Activated naive CD8-positive, alpha-beta T cell treated with anti-CD3 and anti-CD28 coated beads, Interleukin-2, amount 50 U/mL, for 24 hours (primary cell): ENCODE results near the gene FLOT1.

Source experiments
- ATAC-seq: fragments of 150-1000 bp; cut with Tn5 transposase; one replicate; pipeline ENCODE4 v1.10.0; 2021
- DNase-seq: peaks from one replicate; pipeline ENCODE4 v3.0.0; 2021
- H3K27ac Mint-ChIP-seq: one replicate; pipeline ENCODE4 v1.8.0; 2021; ENCODE audit warnings: mild to moderate bottlenecking, mixed read lengths
- H3K27me3 Mint-ChIP-seq: one replicate; pipeline ENCODE4 v1.8.0; 2021; ENCODE audit warnings: mixed read lengths
- H3K36me3 Mint-ChIP-seq: one replicate; pipeline ENCODE4 v1.8.0; 2021; ENCODE audit warnings: low read depth, mixed read lengths
- H3K4me1 Mint-ChIP-seq: one replicate; pipeline ENCODE4 v1.8.0; 2021; ENCODE audit warnings: mixed read lengths
- H3K4me3 Mint-ChIP-seq: one replicate; pipeline ENCODE4 v1.8.0; 2021; ENCODE audit warnings: mild to moderate bottlenecking, moderate library complexity, mixed read lengths
- H3K9me3 Mint-ChIP-seq: one replicate; pipeline ENCODE4 v1.8.0; 2021; ENCODE audit warnings: mixed read lengths

FLOT1 gene

DNA sequence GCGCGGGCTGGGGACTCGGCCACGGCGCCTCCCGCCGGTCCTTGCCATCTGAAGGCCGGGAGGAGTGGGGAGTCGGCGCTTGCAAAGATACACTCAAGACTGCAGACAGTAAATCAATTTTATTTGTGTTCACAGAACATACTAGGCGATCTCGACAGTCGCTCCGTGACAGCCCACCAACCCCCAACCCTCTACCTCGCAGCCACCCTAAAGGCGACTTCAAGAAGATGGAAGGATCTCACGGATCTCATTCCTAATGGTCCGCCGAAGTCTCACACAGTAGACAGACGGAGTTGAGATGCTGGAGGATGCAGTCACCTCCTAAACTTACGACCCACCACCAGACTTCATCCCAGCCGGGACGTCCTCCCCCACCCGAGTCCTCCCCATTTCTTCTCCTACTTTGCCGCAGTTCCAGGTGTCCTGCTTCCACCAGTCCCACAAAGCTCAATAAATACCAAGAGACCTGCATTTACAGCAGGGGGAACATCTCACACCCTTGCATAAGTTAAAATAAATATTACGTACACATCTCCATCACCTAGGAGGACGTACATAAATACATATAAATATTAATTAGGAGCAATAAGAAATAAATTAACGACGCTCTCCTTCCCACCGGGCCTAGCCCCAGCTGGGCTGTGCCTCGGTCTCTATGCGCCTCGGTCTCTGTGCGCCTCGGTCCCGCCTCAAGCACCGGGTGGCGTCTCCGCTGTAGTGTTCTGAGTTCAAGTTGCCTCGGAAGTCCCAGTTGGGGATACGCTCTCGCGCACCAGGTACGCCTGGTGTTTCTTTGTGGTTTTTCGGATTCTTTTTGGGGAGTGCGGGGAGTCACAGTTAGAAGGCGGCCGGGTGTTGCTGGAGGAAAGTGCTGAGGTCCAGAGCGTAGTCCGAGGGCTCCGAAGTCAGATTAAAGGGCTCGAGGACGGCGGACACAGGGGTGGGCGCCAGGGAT is 889 bp upstream of the FLOT1 start:
- H3K4me3 Mint-ChIP-seq = peak overlapping the region; percentile 96
- ATAC-seq (no peak), DNase-seq (peak; percentile 42)
- H3K27ac Mint-ChIP-seq = peak overlapping the region; percentile 97
- peaks cover 52% of the 10 kb centered on the region for H3K36me3 Mint-ChIP-seq
- peaks cover 81% of the 10 kb centered on the region for H3K4me1 Mint-ChIP-seq
- H3K9me3 Mint-ChIP-seq = no peaks in the 10 kb centered on the region
- peaks cover 5% of the 10 kb centered on the region for H3K27me3 Mint-ChIP-seq

DNA sequence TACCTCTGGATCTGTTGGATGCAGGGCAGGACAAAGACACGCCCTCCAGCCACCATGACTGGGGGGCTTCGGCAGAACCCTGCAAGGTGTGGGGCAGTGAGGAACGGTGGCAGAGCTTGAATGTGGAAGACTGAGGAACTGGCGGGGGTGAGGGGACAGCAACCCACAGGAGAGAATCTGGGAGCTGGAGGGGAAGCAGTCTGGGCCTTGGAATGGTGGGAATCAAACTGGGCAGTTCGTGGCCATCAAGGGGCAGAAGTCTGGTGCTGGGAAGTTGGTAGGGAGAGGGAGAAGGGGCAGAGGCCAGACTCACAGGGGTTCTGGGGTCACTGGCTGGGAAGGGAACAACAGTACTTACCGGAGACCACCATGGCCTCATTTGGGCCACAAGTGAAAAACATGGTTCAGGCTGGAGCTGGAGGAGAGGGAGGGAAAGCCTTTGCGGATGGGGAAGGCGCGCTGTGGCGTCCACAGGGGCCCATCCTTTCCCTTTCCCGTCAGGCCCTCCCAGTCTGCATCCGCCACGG is 635 bp downstream of the FLOT1 start:
- H3K9me3 Mint-ChIP-seq = no peaks in the 10 kb centered on the region
- ATAC-seq (no peak), DNase-seq (no peak)
- H3K27me3 Mint-ChIP-seq = peaks cover 5% of the 10 kb centered on the region
- peak overlapping the region; percentile 96 for H3K4me3 Mint-ChIP-seq
- peaks cover 62% of the 10 kb centered on the region for H3K36me3 Mint-ChIP-seq
- peaks cover 83% of the 10 kb centered on the region for H3K4me1 Mint-ChIP-seq
- peak overlapping the region; percentile 85 for H3K27ac Mint-ChIP-seq

DNA sequence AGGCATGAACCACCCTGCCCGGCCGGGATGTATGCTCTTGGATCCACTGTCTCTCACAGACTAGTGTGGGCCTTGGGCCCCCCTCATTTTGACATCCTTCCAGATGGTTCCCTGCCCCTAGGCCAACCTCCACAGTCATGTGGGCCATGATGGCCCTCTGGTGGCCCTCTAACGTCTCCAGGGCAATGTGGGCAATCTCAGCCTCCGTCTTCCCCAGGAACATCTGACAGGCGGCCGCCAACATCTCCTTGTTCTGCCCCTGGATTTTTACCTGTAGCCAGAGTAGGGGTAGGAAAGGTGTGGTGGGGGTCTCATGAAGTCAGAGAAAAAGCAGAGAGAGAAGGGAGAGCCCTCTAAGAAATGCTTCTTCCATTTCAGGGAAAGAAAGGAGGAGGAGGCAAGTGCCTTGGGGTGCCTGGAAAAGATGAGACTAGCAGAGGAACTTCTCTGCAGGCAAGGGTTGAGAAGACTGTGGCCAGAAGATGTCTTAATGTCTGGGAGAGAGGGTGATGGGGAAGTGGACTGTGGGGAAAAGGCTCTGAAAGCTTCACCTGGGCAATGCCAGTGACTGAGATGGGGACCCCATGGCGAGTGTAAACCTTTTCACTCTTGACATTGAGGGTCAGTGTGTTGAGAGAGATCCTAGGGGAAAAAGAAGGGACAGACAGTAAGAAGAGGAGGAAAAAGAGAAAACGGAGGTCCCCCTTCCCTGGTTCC is 1.3 kb downstream of the FLOT1 start:
- Mint-ChIP-seq H3K36me3 (peaks cover 66% of the 10 kb centered on the region), H3K27ac (peak overlapping the region; percentile 85), H3K9me3 (no peaks in the 10 kb centered on the region), H3K4me1 (peaks cover 86% of the 10 kb centered on the region), H3K4me3 (peak overlapping the region; percentile 96), H3K27me3 (peaks cover 5% of the 10 kb centered on the region)
- no peak for ATAC-seq
- DNase-seq = peak; percentile 42

DNA sequence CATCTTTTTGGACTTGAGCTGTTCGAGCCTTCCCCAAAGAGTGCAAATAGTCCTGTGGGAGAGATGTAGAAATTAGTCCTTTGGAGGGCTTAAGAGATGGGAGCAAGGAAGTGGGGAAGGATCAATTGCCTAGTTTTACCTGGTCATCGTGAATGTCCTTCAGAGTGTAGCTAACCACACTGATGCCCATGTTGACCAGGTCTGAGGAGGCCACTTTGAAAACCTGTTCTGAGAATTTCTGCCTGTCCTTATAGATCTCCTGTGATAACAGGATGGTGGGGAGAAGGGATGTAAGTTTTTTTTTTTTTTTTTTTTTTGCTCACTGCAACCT is 2.0 kb downstream of the FLOT1 start:
- Mint-ChIP-seq H3K36me3 (peaks cover 73% of the 10 kb centered on the region), H3K27me3 (peaks cover 5% of the 10 kb centered on the region), H3K4me3 (peak overlapping the region; percentile 96), H3K9me3 (no peaks in the 10 kb centered on the region), H3K4me1 (peaks cover 89% of the 10 kb centered on the region), H3K27ac (peak overlapping the region; percentile 85)
- ATAC-seq (no peak), DNase-seq (no peak)

DNA sequence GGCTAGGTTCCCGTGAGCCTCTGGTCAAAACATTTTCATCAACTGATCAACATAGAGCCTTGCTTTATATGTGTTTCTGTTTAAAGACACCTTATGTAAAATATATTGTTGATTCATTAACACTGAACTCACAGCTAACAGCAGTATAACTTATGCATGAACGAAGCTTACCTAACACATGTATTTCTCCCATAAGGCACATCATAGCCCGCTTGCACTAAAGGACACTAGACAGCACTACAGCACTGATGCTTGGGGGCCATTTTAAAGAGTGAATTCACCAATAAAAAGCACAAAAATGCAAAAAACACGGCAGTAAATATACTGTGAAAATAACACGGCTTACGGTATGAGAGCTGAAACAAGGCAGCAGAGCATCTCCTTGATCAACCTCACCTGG is 4.0 kb downstream of the FLOT1 start:
- ATAC-seq = no peak
- Mint-ChIP-seq H3K36me3 (peaks cover 73% of the 10 kb centered on the region), H3K9me3 (no peaks in the 10 kb centered on the region), H3K27ac (peak overlapping the region; percentile 47), H3K4me1 (peaks cover 87% of the 10 kb centered on the region), H3K4me3 (peak overlapping the region; percentile 12), H3K27me3 (peaks cover 3% of the 10 kb centered on the region)
- DNase-seq = no peak

DNA sequence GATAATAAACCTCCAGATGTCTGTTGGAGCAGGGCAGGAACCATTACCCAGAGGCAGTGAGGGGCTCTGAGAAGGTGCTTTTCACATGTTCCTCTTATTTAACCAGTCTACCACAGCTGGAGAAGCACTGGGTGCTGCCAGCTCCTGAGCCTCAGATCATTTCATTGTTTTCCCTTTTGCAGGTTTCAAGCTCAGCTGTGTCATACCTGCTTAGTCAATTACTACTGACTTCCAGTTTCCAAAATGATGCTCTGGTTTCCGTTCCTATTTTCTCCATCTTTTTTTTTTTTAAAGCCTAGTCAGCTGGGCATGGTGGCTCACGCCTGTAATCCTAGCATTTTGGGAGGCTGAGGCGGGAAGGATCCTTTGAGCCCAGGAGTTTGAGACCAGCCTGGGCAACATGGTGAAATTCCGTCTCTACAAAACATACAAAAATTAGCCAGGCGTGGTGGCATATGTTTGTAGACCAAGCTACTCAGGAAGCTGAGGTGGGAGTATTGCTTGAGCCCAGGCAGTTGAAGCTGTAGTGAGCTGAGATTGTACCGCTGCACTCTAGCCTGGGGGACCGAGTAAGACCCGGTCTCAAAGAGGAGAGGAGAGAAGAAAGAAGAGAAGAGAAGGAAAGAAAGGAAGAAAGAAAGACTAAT is 6.7 kb downstream of the FLOT1 start:
- Mint-ChIP-seq H3K36me3 (peaks cover 58% of the 10 kb centered on the region), H3K27ac (peak overlapping the region; percentile 99), H3K9me3 (no peaks in the 10 kb centered on the region), H3K4me3 (peak overlapping the region; percentile 76), H3K4me1 (peaks cover 79% of the 10 kb centered on the region), H3K27me3 (no peaks in the 10 kb centered on the region)
- DNase-seq = no peak
- ATAC-seq = peak; percentile 33

DNA sequence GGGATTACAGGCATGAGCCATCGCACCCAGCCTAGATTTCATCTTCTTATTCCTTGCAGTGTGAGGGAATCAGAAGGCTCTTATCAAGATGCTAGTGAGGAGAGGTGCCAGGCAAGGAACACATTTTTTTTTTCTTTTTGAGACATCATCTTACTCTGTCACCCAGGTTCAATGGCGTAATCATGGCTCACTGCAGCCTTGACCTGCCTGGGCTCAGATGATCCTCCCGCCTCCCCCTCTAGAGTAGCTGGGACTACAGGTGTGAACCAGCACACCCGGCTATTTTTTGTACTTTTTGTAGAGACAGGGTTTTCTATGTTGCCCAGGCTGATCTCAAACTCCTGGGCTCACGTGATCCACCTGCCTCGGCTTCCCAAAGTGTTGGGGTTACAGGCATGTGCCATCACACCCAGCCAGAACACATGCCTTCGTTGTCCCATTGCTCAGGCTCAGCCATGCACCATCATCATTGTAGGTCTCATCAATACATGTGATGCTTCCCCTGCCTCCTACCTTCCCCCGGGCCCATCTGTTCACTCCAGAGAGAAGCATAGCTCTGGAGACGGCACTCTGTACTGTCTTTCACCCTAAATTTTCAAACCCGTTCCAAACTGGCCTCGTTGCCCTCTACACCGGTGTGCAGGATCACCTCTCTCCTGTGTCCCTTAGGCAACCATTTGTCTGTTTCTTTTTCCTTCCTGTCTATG is 10.1 kb downstream of the FLOT1 start:
- Mint-ChIP-seq H3K4me1 (peaks cover 56% of the 10 kb centered on the region), H3K36me3 (peaks cover 34% of the 10 kb centered on the region), H3K9me3 (no peaks in the 10 kb centered on the region), H3K27ac (peak overlapping the region; percentile 30), H3K4me3 (no peak overlapping the region), H3K27me3 (no peaks in the 10 kb centered on the region)
- no peak for DNase-seq
- no peak for ATAC-seq

DNA sequence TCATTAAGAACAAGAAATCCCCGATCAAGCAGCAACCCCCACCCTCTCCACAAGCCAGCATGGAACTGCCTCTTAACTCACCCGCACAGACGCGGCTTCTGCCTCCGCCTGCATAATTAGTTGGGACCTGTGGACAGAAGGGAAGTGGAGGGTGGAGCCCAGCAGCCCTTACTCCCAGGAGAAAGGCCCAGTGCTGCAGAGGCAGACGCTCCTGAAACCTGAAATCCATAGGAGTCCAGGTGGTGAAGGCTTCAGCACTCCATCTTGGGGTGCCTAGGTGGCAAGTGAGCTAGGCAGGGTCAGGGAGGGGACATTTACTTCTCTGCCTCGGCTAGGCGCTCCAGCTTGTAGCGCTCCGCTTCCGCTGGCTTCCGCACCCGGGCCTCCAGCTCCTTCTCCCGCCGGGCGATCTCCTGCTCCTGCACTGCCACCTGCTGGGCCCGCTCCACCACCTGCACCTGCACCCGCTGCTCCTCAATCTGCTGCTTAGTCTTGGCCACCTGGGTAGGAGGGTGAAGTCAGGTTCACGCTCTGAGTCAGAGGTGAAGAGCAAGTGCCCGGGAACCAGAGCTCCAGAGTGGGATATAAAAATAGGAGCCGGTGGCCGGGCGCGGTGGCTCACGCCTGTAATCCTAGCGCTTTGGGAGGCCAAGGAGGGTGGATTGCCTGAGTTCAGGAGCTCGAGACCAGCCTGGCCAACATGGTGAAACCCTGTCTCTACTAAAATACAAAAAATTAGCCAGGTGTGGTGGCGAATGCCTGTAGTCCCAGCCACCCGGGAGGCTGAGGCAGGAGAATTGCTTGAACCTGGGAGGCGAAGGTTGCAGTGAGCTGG is 11.7 kb downstream of the FLOT1 start:
- ATAC-seq (peak; percentile 85), DNase-seq (peak; percentile 90)
- Mint-ChIP-seq H3K27me3 (no peaks in the 10 kb centered on the region), H3K4me1 (peaks cover 40% of the 10 kb centered on the region), H3K36me3 (peaks cover 22% of the 10 kb centered on the region), H3K27ac (peak overlapping the region; percentile 45), H3K9me3 (no peaks in the 10 kb centered on the region), H3K4me3 (peak overlapping the region; percentile 65)

DNA sequence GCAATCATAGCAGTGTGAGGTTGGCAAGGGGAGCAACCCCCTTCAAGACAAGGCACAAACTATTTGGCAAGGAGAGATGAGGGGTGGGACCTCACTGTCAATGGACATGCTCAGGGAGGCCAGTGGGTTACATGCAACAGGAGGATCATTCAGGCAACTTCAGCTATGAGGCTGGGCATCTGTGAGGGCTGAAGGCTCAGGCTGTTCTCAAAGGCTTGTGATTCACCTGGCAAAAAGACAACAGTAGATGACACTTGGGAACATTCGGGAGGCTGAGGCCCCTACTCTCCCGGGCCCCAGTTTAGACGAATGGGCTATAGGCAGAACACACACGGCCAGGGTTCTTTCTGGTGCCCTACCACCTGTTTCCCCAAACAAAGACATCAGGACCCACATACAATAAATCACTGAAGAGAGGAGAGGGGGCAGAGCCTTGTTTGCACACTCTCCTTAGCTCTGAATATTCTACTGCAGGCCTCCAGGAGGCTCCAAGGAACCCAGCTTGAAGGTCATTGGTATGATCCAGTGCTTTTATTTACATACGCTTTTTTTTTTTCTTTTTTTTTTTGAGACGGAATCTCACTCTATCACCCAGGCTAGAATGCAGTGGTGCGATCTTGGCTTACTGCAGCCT is 14.4 kb downstream of the FLOT1 start:
- ATAC-seq (no peak), DNase-seq (no peak)
- no peak overlapping the region for H3K4me3 Mint-ChIP-seq
- H3K4me1 Mint-ChIP-seq = peaks cover 45% of the 10 kb centered on the region
- H3K9me3 Mint-ChIP-seq = no peaks in the 10 kb centered on the region
- peaks cover 35% of the 10 kb centered on the region for H3K36me3 Mint-ChIP-seq
- peak overlapping the region; percentile 25 for H3K27ac Mint-ChIP-seq
- H3K27me3 Mint-ChIP-seq = no peaks in the 10 kb centered on the region

DNA sequence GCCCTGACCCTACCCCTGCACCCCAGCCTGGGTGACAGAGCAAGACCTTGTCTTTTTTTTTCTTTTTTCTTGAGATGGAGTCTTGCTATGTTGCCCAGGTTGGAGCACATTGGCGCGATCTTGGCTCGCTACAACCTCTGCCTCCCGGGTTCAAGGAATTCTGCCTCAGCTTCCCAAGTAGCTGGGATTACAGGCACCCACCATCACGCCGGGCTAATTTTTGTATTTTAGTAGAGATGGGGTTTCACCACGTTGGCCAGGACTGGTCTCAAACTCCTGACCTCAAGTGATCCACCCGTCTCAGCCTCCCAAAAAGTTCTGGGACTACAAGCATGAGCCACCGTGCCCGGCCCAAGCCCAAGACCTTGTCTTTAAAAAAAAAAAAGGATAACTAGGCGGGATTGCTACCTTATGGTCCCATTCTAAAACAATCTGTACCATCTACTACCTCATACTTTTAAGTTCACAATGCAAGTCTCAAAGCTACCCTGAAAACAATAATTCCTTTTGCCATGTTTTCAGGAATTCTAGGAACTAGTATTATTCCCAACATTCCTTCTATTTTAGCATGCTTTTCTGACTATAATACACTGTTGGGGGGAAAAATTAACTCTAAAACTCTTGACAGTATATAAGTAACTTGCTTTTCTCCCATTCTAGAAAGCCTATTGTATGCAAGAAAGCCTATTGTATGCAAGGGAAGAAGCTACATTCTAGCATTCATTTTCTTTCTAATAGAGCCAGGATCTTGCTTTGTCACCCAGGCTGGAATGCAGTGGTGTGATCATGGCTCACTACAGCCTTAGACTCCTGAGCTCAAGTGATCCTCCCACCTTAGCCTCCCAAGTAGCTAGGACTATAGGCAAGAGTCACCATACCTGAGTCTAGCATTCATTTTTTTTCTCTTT is 15.7 kb downstream of the FLOT1 start:
- Mint-ChIP-seq H3K27me3 (no peaks in the 10 kb centered on the region), H3K36me3 (peaks cover 43% of the 10 kb centered on the region), H3K9me3 (no peaks in the 10 kb centered on the region), H3K27ac (peak overlapping the region; percentile 27), H3K4me1 (peaks cover 52% of the 10 kb centered on the region), H3K4me3 (no peak overlapping the region)
- DNase-seq (no peak), ATAC-seq (no peak)

DNA sequence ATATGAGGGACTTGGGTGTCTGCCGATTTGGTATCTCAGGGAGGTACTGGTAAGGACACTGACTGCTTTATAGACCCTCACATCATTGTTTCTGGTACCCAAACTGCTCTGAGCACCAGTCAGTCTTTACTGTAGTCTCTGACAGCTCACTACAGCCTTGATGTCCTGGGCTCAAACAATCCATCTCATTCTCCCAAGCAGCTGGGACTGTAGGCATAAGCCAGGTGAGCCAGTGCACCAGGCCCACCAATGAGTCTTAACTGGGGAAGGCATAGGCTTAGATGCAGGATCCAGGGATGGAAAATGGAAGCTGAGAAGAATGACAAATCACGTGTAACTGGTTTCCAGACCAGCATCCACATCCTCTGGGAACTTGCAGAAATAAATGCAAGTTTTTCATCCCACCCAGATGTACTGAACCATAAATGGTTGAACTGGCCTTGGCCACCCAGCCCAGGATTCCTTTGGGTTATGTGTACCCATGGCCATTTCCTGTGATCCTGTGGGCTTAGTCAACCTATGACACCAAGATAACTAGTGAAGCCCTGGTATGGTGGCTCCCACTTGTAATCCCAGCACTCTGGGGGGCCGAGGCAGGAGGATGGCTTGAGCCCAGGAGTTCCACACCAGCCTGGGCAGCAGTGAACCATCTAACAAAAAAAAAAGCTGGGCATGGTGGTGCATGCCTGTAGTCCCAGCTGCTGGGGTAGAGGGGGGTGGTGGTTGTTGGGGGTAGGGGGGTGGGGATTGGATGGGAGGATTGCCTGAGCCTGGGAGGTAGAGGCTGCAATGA is 16.6 kb downstream of the FLOT1 start:
- Mint-ChIP-seq H3K27me3 (no peaks in the 10 kb centered on the region), H3K36me3 (peaks cover 47% of the 10 kb centered on the region), H3K27ac (peak overlapping the region; percentile 67), H3K9me3 (no peaks in the 10 kb centered on the region), H3K4me3 (no peak overlapping the region), H3K4me1 (peaks cover 49% of the 10 kb centered on the region)
- no peak for ATAC-seq
- no peak for DNase-seq
